Loucy (cell line): ENCODE data around the gene PCDHGA5.

Source experiments
- H2AFZ ChIP-seq: fragments of 200-600 bp; sonication (generic); 2 replicates; pipeline ENCODE4 v1.6.0; 2016; ENCODE audit warnings: antibody characterized with exemption, mild to moderate bottlenecking, low read length, moderate library complexity
- H3F3A ChIP-seq: fragments of 200-600 bp; 2 replicates; pipeline ENCODE4 v1.6.0; 2016; ENCODE audit warnings: antibody characterized with exemption, low read depth, mild to moderate bottlenecking
- H3K27me3 ChIP-seq: fragments of 200-600 bp; sonication (generic); 2 replicates; pipeline ENCODE4 v1.6.1; 2014; ENCODE audit warnings: low read length, mild to moderate bottlenecking; ENCODE audit not compliant: insufficient read depth, poor library complexity, severe bottlenecking
- H3K36me3 ChIP-seq: fragments of 200-600 bp; sonication (generic); 2 replicates; pipeline ENCODE4 v1.6.1; 2016; ENCODE audit warnings: low read length; ENCODE audit not compliant: insufficient read depth
- H3K4me1 ChIP-seq: fragments of 200-600 bp; sonication (generic); 2 replicates; pipeline ENCODE4 v1.5.1; 2014; ENCODE audit warnings: low read length, mild to moderate bottlenecking; ENCODE audit not compliant: insufficient read depth, poor library complexity, severe bottlenecking
- H3K4me2 ChIP-seq: fragments of 200-600 bp; sonication (generic); 2 replicates; pipeline ENCODE4 v1.6.0; 2014; ENCODE audit warnings: antibody characterized with exemption, low read length, low read depth, mild to moderate bottlenecking; ENCODE audit not compliant: poor library complexity, severe bottlenecking
- H3K4me3 ChIP-seq: fragments of 200-600 bp; sonication (generic); 2 replicates; pipeline ENCODE4 v1.5.1; 2014; ENCODE audit warnings: low read length, mild to moderate bottlenecking, mixed read lengths; ENCODE audit not compliant: poor library complexity, severe bottlenecking
- H3K79me2 ChIP-seq: fragments of 200-600 bp; sonication (generic); 2 replicates; pipeline ENCODE4 v1.6.1; 2014; ENCODE audit warnings: low read length; ENCODE audit not compliant: insufficient read depth
- H3K9ac ChIP-seq: fragments of 200-600 bp; sonication (generic); 2 replicates; pipeline ENCODE4 v1.6.0; 2014; ENCODE audit warnings: mild to moderate bottlenecking, low read depth, low read length, moderate library complexity; ENCODE audit not compliant: poor library complexity, severe bottlenecking
- H3K9me2 ChIP-seq: fragments of 200-600 bp; sonication (generic); replicated peaks from 2 replicates; pipeline ENCODE4 v1.6.1; 2016; ENCODE audit warnings: low read depth, low read length, mixed read lengths
- H3K9me3 ChIP-seq: fragments of 200-600 bp; sonication (generic); 2 replicates; pipeline ENCODE4 v1.6.1; 2014; ENCODE audit warnings: mild to moderate bottlenecking, antibody characterized with exemption, low read length, low read depth; ENCODE audit not compliant: insufficient read depth
- H4K20me1 ChIP-seq: fragments of 200-600 bp; sonication (generic); 2 replicates; pipeline ENCODE4 v1.6.0; 2014; ENCODE audit warnings: antibody characterized with exemption, low read length, mild to moderate bottlenecking; ENCODE audit not compliant: insufficient read depth, poor library complexity, severe bottlenecking
- EZH2phosphoT487 ChIP-seq: fragments of 200-600 bp; IDR thresholded peaks from 2 replicates; pipeline ENCODE4 v1.6.1; 2018; ENCODE audit warnings: antibody characterized with exemption, mild to moderate bottlenecking, moderate library complexity, borderline replicate concordance
- TF ChIP-seq, protein P1 (sequence below): fragments of 200-600 bp; sonication (generic); conservative IDR thresholded peaks from 2 replicates; pipeline ENCODE4 v1.5.1; 2014; ENCODE audit warnings: mild to moderate bottlenecking, antibody characterized with exemption, low read length

PCDHGA5 gene

DNA sequence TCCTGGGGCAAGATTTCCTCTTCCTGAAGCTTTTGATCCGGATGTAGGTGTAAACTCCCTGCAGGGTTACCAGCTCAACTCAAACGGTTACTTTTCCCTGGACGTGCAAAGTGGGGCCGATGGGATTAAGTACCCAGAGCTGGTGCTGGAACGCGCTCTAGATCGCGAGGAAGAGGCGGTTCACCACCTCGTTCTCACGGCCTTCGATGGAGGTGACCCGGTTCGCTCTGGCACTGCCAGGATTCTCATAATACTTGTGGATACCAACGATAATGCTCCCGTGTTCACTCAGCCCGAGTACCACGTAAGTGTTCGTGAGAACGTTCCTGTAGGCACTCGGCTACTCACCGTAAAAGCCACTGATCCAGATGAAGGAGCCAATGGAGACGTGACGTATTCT, 8.3 kb upstream of the PCDHGA5 start:
- no peak overlapping the region for H3K9ac ChIP-seq
- no peaks in the 10 kb centered on the region for H3K4me1 ChIP-seq
- H3K36me3 ChIP-seq: no peaks in the 10 kb centered on the region
- no peaks in the 10 kb centered on the region for H3K9me2 ChIP-seq
- H2AFZ ChIP-seq: no peak overlapping the region
- no peaks in the 10 kb centered on the region for H3K9me3 ChIP-seq
- no peaks in the 10 kb centered on the region for H3F3A ChIP-seq
- H3K4me3 ChIP-seq: no peak overlapping the region
- H4K20me1 ChIP-seq: no peaks in the 10 kb centered on the region
- H3K79me2 ChIP-seq: no peaks in the 10 kb centered on the region
- no peak overlapping the region for H3K4me2 ChIP-seq
- no peaks in the 10 kb centered on the region for H3K27me3 ChIP-seq
- TF ChIP-seq EZH2phosphoT487: no peak
- TF ChIP-seq, protein P1, sequence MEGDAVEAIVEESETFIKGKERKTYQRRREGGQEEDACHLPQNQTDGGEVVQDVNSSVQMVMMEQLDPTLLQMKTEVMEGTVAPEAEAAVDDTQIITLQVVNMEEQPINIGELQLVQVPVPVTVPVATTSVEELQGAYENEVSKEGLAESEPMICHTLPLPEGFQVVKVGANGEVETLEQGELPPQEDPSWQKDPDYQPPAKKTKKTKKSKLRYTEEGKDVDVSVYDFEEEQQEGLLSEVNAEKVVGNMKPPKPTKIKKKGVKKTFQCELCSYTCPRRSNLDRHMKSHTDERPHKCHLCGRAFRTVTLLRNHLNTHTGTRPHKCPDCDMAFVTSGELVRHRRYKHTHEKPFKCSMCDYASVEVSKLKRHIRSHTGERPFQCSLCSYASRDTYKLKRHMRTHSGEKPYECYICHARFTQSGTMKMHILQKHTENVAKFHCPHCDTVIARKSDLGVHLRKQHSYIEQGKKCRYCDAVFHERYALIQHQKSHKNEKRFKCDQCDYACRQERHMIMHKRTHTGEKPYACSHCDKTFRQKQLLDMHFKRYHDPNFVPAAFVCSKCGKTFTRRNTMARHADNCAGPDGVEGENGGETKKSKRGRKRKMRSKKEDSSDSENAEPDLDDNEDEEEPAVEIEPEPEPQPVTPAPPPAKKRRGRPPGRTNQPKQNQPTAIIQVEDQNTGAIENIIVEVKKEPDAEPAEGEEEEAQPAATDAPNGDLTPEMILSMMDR: no peak

DNA sequence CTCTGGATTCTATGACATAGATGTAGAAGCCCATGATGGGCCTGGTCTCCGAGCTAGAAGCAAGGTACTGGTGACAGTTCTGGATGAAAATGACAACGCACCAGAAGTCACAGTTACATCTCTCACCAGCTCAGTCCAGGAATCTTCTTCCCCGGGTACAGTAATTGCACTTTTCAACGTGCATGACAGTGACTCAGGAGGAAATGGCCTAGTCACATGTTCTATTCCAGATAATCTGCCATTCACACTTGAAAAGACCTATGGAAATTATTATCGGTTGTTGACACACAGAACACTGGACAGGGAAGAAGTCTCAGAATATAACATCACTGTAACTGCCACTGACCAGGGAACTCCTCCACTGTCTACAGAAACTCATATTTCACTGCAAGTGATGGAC, 7.8 kb upstream of the PCDHGA5 start:
- Histone ChIP-seq H3K9ac (no peak overlapping the region), H3K9me3 (no peaks in the 10 kb centered on the region), H3K27me3 (no peaks in the 10 kb centered on the region), H3K4me3 (no peak overlapping the region), H3K9me2 (no peaks in the 10 kb centered on the region), H3K4me2 (no peak overlapping the region), H3K79me2 (no peaks in the 10 kb centered on the region), H3F3A (no peaks in the 10 kb centered on the region), H3K36me3 (no peaks in the 10 kb centered on the region), H3K4me1 (no peaks in the 10 kb centered on the region), H4K20me1 (no peaks in the 10 kb centered on the region), H2AFZ (no peak overlapping the region)
- TF ChIP-seq EZH2phosphoT487: no peak
- TF ChIP-seq, protein P1: no peak

DNA sequence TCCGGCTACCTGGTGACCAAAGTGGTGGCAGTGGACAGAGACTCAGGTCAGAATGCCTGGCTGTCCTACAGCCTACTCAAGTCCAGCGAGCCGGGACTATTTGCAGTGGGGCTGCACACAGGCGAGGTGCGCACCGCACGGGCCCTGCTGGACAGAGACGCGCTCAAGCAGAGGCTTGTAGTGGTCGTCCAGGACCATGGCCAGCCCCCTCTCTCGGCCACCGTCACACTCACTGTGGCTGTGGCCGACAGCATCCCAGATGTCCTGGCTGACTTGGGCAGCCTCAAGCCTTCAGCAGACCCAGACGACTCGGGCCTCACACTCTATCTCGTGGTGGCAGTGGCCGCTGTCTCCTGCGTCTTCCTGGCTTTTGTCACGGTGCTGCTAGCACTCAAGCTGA, 7.0 kb upstream of the PCDHGA5 start:
- no peaks in the 10 kb centered on the region for H3K27me3 ChIP-seq
- no peak for TF ChIP-seq EZH2phosphoT487
- TF ChIP-seq, protein P1: no peak
- H3K79me2 ChIP-seq: no peaks in the 10 kb centered on the region
- no peak overlapping the region for H3K4me3 ChIP-seq
- no peaks in the 10 kb centered on the region for H4K20me1 ChIP-seq
- no peaks in the 10 kb centered on the region for H3K9me2 ChIP-seq
- H3F3A ChIP-seq: no peaks in the 10 kb centered on the region
- H3K9me3 ChIP-seq: no peaks in the 10 kb centered on the region
- no peaks in the 10 kb centered on the region for H3K36me3 ChIP-seq
- H2AFZ ChIP-seq: no peak overlapping the region
- H3K4me1 ChIP-seq: no peaks in the 10 kb centered on the region
- no peak overlapping the region for H3K9ac ChIP-seq
- no peak overlapping the region for H3K4me2 ChIP-seq
